Testis (tissue), 3 donors: ENCODE data around the gene NAP1L1. TPM values are rescaled to one million over a fixed set of nuclear protein-coding genes. Genes with fewer than 3 reads are reported as not detected.
A peak's percentile ranks its signal among the peaks of the same experiment; 100 is the strongest.

ENCODE experiments used
- DNase-seq: peaks from one replicate; pipeline ENCODE4 v3.0.0-alpha.2; 2019
- H3K27ac ChIP-seq, 2 donors: fragments of 200-600 bp; sonication (generic); one replicate each; pipeline ENCODE4 v1.5.1; 2019
- H3K27me3 ChIP-seq: fragments of 200-600 bp; sonication (generic); one replicate; pipeline ENCODE4 v1.5.1; 2019
- H3K36me3 ChIP-seq: fragments of 200-600 bp; sonication (generic); one replicate; pipeline ENCODE4 v1.5.1; 2017; ENCODE audit warnings: low read depth; ENCODE audit errors: missing control alignments
- H3K4me1 ChIP-seq: fragments of 200-600 bp; sonication (generic); one replicate; pipeline ENCODE4 v1.5.1; 2019
- H3K4me3 ChIP-seq, 2 donors: fragments of 200-600 bp; sonication (generic); one replicate each; pipeline ENCODE4 v1.5.1; 2017 to 2019
- H3K9me3 ChIP-seq: fragments of 200-600 bp; sonication (generic); one replicate; pipeline ENCODE4 v1.5.1; 2017
- CTCF ChIP-seq, 3 experiments: fragments of 450-650 bp in 2 of 3; fragments of 200-600 bp in 1 of 3; sonication (generic) in 1 of 3; IDR thresholded peaks; one replicate each; pipeline ENCODE4 v1.5.1; 2016 to 2019; ENCODE audit warnings: antibody characterized with exemption in 3 of 3, mild to moderate bottlenecking in 2 of 3, moderate library complexity in 1 of 3
- POLR2A ChIP-seq: fragments of 450-650 bp; IDR thresholded peaks from one replicate; pipeline ENCODE4 v1.6.1; 2017; ENCODE audit warnings: antibody characterized with exemption, mild to moderate bottlenecking, moderate library complexity
- WGBS, 2 donors: methylation state at CpG; one replicate each; pipeline ENCODE4 v1.1.5; 2018; 5-methylcytosine and 5-hydroxymethylcytosine counted together
- intact Hi-C: fragments of 100-400 bp; cut with DNase I; formaldehyde crosslinking; loops from one replicate; pipeline ENCODE4 v1.15.1; 2023; ENCODE audit warnings: low total_unique reads
- polyA plus RNA-seq: library from polyadenylated mRNA; stranded (reverse); fragments of 350-450 nt; fragmentation: Illumina TruSeq; extraction: RNeasy Lipid Tissue Mini Kit (QIAGEN cat#74804); gene quantifications from one replicate; pipeline ENCODE4 v1.2.3, GENCODE V29; 2014; ENCODE audit warnings: low read depth, low replicate concordance; ENCODE audit not compliant: insufficient read depth
- total RNA-seq, 2 donors: library from RNA; depleted of rRNA; stranded (reverse); fragments of >200 nt; gene quantifications; one replicate each; pipeline ENCODE4 v1.2.3, GENCODE V29; 2016

NAP1L1 gene
- total and polyA plus RNA-seq, 3 donors from 2014 or later, result 246 to 366 (median 313) TPM

DNA sequence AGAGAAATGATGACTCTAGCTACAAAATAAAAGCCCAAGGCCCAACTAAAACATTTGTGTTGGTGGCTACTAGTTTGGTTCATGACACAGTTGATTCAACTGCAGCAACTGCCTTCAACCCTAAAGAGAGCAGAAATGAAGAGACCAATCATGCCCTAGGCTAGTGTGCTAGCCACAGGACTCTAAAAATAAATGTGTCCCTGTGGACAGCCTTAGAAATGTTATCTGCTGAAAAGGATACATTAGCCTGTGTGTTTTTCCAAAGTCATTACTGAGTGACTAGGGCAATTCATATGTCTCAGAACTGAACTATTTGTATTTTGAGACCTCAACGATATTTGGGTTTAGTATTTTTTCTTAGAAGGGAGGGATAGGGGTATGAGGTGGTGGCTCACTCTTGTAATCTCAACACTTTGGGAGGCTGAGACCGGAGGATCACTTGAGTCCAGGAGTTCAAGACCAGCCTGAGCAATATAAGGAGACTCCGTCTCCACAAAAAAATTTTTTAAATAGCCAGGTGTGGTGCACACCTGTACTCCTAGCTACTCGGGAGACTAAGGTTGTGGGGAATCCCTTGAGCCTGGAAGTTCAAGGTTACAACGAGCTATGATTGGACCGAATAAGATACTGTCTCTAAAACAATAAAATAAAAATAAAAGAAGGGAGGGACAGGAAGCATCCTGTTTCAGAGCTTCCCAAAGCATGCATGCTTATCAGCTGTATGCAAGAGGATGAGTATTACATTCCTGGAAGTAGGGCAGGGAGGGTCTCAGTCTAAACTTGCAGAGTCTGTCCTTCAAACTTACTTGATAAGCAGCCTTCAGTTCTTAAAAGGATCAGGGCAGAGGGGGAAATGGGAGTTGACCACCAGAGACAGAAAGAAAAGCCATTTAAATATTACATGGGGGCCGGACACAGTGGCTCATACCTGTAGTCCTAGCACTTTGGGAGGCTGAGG is 29.6 kb upstream of the NAP1L1 start:
- Histone ChIP-seq H3K9me3 (no peaks in the 10 kb centered on the region), H3K36me3 (no peaks in the 10 kb centered on the region), H3K27ac (peak overlapping the region in 1 of 2 donors; percentile 19), H3K27me3 (no peaks in the 10 kb centered on the region), H3K4me3 (no peak overlapping the region), H3K4me1 (no peaks in the 10 kb centered on the region)
- WGBS, 2 donors, result 50 to 54% methylated on average over 7 of the region's 7 CpGs
- intact Hi-C loops, result no loop called here
- TF ChIP-seq POLR2A (no peak), CTCF (IDR thresholded peaks at IDR 0.05) (no peak)
- peak; percentile 37 for DNase-seq

GRCh38 chr12:76111209-76111749 is 26.8 kb upstream of the NAP1L1 start:
- H3K27ac ChIP-seq, result no peak overlapping the region
- 58 to 75% methylated on average over 1 of the region's 1 CpG for WGBS, 2 donors
- no peaks in the 10 kb centered on the region for H3K9me3 ChIP-seq
- no peak for DNase-seq
- H3K27me3 ChIP-seq, result no peaks in the 10 kb centered on the region
- no peaks in the 10 kb centered on the region for H3K4me1 ChIP-seq
- intact Hi-C loops, result no loop called here
- H3K4me3 ChIP-seq, result no peak overlapping the region
- TF ChIP-seq CTCF (IDR thresholded peaks at IDR 0.05), result no peak
- no peak for TF ChIP-seq POLR2A
- no peaks in the 10 kb centered on the region for H3K36me3 ChIP-seq

DNA sequence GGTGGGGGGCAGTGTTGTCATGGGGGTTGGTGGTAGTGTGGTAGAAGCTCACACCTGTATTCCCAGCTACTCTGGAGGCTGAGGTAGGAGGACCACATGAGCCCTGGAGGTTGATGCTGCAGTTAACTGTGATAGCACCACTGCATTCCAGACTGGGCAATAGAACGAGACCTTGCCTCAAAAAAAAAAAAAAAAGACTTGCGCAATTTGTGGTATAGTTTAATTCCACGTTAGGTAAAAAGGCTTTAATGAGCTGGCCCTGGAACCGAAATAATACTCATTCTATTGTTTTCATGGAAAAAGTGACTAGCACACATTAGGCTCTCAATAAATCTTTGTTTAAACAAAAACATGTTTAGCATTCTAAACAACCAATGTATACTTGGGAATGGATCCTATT is 25.4 kb upstream of the NAP1L1 start:
- H3K36me3 ChIP-seq, result no peaks in the 10 kb centered on the region
- DNase-seq, result no peak
- no peaks in the 10 kb centered on the region for H3K27me3 ChIP-seq
- H3K4me1 ChIP-seq, result no peaks in the 10 kb centered on the region
- TF ChIP-seq POLR2A (no peak), CTCF (IDR thresholded peaks at IDR 0.05) (no peak)
- no peaks in the 10 kb centered on the region for H3K9me3 ChIP-seq
- WGBS, 2 donors, result 85% methylated on average over 4 of the region's 4 CpGs
- no peak overlapping the region for H3K4me3 ChIP-seq
- intact Hi-C loops, result no loop called here
- H3K27ac ChIP-seq, result no peak overlapping the region

DNA sequence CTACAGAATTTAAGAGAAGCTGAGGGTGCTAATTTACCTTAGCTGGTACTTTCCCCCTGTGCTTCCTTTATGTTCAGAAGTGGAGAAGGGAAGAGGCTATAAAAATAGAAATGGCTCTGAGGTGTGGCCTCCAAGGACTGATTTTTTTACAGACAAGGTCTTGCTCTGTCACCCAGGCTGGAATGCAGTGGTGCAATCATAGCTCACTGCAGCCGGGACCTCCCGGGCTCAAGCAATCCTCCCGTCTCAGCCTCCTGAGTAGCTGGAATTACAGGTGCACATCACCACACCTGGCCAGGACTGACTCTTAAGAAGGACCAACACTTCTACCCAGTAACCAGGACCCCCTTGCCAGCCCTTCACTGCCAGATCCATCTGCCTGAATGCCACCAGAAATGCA is 23.9 kb upstream of the NAP1L1 start:
- whole genome bisulfite sequencing, 2 donors, result 75 to 77% methylated on average over 3 of the region's 3 CpGs

More for the DNA sequence above, 23.9 kb upstream of the NAP1L1 start:
- Histone ChIP-seq H3K4me3 (no peak overlapping the region), H3K9me3 (no peaks in the 10 kb centered on the region), H3K36me3 (no peaks in the 10 kb centered on the region), H3K4me1 (no peaks in the 10 kb centered on the region), H3K27ac (no peak overlapping the region), H3K27me3 (no peaks in the 10 kb centered on the region)
- no peak for DNase-seq
- TF ChIP-seq CTCF (IDR thresholded peaks at IDR 0.05) (no peak), POLR2A (no peak)
- intact Hi-C loops, result no loop called here
